GM18907 (cell line): ENCODE measurements around the gene COL15A1.
"Not testable (repeated sequence)": the region's sequence is repeated elsewhere in the genome, so short reads cannot be mapped to it uniquely, and the experiment has no call there.

Source experiments
- ATAC-seq: cut with Tn5 transposase; IDR thresholded peaks from one replicate; pipeline ENCODE4 v1.9.1; 2021; ENCODE audit warnings: mild to moderate bottlenecking, moderate library complexity; ENCODE audit not compliant: unreplicated experiment

COL15A1 gene

GRCh38 chr9:99073985-99074901 lies 130.5 kb downstream of the COL15A1 start:
- ATAC-seq = no peak

DNA sequence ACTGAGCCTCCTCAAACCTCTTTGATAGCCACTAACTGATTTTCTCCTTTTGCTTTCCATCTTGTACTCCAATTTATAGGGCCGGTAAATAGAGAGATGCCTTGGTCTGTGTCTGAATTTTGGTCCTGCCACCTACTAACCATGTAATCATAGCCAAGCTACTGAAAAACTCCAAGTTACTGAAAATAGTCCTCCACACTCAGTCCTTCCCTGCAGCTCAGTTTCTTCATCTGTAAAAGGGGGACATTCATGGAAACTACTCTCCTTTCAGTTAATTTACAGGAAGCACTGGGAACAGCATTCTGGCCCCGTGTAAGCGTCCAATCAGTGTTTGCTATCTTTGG lies 131.2 kb downstream of the COL15A1 start:
- no peak for ATAC-seq

GRCh38 chr9:99075246-99075912 lies 131.7 kb downstream of the COL15A1 start:
- ATAC-seq = no peak

DNA sequence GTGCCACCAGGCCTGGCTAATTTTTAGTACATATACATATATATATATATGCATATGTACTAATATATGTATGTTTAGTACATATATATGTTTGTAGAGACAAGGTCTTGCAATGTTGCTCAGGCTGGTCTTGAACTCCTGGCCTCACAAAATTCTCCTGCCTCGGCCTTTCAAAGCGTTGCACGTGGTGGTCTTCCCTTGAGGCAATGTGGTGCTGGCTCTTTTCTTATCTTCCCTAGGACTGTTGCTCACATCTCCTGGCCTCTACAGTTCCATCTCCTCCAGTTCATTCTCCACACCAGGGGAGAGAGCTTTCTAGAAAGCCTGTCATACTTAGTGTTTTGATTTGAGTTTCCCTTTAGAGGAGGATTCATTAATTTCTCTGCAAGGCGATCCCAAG lies 132.3 kb downstream of the COL15A1 start:
- ATAC-seq = no peak

GRCh38 chr9:99076483-99077171 lies 132.9 kb downstream of the COL15A1 start:
- ATAC-seq = no peak

DNA sequence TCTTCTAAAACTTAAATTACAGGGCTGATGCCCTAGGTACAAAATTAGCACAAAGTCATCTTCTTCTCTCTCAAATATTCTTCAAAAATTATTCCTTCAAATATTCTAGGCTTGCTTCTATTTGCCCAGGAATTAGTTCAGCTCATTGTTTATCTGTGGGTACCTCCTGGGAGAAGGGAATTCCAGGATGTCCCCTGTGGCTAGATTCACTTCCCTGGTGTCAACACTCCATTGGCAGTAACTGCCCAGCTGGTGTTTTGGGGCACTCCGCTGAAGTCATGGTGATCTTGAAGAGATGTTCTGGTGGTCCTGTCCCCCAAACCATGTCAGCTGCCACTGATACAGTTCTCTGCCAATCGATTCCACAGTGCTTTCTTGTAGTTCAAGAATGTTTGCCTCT lies 135.0 kb downstream of the COL15A1 start:
- no peak for ATAC-seq

- no peak for ATAC-seq
Observed at GRCh38 chr9:99079542-99079941, 135.8 kb downstream of the COL15A1 start.

DNA sequence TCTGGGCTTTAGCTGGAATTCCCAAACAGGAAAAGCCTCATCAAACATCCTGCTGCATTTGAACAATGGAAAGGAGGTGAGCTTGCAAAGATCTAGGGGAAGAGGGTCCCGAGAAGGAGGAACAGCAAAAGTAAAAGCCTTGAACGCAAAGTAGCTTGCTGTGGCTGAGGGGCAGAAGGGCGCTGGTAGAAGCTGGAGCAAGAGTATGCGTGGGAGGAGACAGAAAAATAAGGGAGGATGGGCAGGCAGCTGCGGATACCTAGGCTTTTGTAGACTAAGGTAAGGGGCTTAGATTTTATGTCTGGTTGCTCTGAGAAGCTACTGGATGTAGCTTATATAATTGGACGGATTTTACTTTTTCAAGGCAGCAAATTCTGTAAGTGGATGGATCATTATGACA lies 139.3 kb downstream of the COL15A1 start:
- ATAC-seq = no peak

DNA sequence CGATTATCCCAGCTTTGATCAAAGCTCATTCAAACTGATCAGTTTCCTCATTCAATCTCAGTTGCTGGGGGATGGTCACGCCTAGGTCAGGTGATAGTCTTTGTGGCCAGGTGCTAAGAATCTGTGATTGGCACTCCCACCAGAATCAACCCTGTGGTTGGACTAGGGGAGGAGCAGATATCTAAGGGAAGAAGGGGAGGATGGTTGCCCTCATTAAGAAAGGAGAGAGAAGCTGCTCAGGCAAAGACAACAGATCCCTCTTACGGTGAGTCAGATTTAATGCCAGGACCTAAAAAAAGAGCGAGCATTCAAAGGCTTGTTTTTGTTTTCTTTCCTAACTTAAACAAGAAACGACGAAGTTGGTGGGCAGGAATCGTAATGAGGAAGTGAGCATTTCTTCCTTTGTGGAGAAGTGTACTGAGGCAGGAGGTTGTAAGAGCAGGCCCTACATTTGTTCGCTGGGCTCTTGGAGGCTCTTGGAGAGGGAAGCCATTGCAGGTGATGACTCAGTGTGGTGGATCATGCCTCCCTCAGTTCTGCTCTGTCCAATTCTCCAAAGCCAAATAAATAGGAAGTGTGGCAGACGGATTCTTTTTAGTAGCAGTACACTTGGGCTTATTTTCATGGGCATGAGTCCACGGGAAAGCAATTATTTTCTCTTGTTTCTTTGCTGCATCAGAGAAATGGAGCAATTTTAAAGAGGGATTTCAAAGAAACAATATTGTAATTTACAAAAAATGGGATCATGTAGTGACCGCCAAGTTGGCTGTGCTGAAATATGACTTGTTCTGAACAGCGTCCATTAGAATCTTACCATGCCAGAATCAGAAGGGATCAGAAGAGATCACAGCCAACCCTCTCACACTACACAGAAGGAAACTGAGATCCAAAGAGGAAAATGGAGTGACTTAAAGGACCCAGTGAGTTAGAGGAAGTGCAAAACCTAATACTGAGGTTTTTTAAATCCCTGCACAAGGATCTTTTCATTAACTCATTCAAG lies 142.5 kb downstream of the COL15A1 start:
- ATAC-seq = no peak

GRCh38 chr9:99087462-99087861 lies 143.8 kb downstream of the COL15A1 start:
- no peak for ATAC-seq

DNA sequence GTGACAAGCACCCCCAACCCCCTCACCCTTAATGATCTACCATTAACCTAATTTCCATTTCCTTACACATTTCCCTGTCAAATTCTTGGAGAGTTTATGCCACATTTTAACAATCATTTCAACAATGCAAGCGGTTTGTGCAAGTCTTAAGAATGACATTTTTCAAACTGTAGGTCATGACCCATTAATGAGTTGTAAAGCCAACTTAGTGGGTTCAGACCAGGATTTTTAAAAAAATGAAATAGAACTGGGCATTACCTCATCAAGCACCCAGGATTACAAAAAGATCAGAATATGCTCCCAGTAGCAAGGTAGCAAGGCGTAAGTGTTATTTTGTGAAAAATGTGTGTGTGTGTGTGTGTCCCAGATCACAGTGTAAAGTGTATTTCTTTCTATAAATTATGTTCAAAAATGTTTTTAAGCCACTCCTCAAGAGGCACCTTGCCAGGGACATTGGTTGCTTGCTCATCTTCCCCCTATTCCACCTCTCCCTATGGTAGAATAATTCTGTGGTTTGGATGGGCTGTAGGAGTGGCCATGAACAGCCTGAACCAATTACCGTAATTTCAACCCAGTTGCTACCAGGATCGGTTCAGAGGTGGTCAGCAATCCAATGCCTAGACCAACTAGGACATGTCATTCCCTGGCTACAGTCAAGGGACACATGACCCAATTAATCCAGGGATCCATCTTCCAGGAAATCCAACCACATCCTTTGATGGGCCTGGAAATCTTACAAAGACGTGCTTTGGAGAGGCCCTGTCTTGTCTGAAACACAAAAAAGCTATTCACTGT lies 146.8 kb downstream of the COL15A1 start:
- no peak for ATAC-seq

DNA sequence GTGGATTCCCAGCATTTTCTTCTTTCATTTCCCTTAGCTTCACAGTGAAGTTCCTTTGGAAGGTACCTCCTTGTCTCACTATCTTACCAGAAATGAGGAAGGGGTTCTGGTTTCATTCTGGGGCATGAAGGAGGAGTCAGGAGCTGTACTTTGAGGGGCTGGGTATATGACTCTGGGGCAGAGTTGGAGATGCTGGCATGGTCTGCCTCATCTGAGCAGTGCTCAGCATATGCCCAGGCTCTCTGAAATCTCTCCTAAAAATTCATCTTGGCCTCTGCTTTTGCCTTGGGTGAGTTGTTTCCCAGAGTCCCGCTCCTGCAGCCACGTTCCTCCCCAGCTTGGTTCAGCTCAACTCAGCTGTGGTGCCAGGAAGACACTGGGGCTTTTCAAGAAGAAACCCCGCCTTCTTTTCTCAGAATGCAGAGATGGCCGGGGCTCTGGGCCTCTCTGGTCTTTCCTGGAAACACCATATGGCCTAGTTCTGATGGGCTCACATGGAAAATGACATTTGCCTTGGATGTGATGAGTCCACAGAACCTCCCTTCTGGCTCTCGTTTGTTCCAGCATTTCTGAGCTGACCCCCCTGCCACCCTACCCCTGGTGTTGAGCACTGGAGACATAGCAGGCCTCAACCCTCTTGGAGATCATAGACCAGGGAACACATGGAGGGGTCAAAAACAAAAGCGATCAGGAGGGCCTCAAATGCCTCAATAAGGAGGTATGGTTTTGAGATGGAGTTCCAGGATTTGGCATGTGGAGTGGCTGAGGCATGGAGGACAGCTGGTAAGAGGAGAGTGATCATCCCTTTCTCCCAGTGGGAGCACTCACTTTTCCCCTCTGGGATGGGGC lies 149.2 kb downstream of the COL15A1 start:
- ATAC-seq = no peak

DNA sequence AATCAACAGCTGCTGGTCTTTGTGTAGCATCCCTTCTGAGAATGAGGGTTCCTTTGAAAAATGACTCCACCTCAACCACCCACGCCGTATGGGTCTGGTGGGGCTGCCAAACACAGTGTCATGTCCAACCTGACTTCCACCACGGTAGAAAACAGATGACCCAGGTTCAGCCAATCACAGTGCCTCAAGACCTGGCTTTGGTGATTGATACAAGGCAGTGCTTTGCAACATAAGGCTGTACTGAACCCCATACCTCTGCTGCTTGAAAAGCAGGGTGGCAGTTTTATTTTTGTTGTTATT lies 149.7 kb downstream of the COL15A1 start:
- ATAC-seq = no peak

DNA sequence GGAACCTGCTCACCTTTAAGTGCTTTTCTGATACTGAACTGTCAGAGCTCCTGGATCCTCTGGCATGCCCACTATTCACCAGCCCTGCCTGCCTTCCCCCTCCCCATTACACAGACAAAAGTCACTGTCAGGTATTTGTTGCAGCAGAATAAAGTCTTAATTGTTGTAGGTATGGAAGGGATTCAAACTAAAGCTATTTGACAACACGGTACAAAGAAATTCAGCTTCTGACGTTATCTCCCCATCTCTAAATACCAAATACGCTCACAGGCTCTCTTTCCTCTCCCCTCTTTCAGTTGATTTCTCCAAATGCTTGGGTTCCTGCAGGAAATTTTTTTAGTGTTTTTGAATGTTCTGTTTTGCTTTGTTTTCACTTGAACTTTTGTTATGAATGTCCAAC lies 151.9 kb downstream of the COL15A1 start:
- no peak for ATAC-seq

GRCh38 chr9:99096409-99096808 lies 152.7 kb downstream of the COL15A1 start:
- ATAC-seq = no peak

- not testable (repeated sequence) for ATAC-seq
Observed at GRCh38 chr9:99099806-99100585, 156.3 kb downstream of the COL15A1 start.

DNA sequence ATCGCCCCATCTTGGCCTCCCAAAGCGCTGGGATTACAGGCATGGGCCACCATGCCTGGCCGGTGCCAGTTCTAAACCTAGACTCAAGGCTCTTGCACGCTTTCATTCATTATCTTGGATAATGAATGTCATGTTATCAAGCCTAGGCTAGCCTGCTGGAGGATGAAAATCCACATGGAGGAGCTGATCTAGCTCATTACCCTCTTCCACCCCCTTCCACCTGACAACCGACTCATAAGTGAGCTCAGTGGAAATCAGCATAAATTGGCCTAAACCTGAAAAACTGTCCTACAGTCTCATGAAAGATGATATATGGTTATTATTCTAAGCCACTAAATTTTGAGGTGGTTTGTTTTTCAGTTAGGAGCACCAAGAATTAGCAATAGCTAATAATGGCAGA lies 157.6 kb downstream of the COL15A1 start:
- no peak for ATAC-seq

DNA sequence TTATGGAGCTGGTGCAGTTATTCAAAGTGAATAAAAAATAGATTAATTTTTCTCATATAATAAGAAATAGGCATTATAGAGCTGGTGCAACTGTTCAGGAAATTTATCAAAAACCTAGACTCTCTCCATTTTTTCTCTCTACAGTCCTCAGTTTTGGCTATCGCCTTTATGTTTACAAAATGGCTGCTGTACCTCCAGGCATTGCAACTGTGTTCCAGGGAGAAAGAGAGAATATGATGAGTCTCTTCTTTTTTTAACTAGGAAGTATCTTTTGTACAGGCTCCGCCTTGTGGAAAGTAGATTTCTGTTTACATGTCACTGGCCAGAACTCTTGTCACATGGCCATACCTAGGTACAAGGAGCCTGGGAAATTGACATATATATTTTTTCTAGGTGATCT lies 158.1 kb downstream of the COL15A1 start:
- no peak for ATAC-seq
